Epidermal melanocyte (primary cell): Measurements from ENCODE around the gene TMEM176B.
"Not testable (repeated sequence)": the region's sequence is repeated elsewhere in the genome, so short reads cannot be mapped to it uniquely, and the experiment has no call there.

Experiments used
- DNase-seq: peaks from one replicate; pipeline ENCODE4 v3.0.0; 2011; ENCODE audit warnings: low spot score; ENCODE audit not compliant: insufficient read length

TMEM176B gene

DNA sequence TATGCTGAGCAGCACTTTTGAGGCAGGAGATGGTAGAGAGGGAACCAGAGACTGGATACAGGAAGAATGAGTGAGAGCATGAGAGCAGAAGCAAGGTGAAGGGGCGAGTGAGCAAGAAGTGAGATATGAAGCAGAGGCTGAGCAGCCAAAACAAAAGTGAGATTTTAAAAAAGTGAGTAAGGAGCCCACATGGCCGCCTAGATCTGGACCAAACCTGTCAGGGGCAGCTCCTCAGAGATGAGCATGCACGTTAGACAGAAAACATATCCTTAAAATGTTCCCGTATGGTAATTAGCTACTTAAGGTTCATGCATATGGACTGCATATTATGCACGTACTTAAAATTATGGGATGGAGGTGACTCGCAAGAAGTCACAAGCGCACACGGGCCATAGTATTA is 22.9 kb upstream of the TMEM176B start:
- no peak for DNase-seq

DNA sequence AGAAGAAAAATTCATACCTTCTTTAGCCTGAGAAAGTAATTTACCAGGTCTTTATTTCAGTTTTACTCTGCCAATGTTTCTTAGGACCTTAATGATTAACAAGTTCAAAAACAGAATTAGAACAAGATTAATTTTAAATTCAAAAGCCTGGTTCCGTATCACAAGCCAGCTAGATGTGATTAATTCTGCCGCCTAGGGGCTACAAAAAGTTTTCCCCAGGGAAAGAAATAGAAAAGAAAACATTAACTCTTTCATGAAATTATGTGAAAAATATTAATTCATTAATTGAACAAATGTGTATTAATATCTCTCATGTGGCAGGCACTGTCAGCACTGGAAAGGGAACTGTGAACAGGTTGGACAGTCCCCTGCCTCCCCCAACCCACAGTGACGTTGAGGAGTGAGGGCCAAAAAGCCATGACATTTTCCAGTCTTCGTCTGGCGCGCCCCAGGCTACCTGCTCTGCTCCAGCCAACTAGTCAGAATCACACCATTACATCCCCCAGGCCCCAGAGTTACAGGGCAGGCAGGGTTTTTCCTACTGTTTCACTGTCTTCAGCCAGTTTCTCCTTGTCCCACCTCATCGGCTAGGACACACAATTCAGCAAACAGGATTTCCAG is 20.5 kb upstream of the TMEM176B start:
- DNase-seq = no peak

DNA sequence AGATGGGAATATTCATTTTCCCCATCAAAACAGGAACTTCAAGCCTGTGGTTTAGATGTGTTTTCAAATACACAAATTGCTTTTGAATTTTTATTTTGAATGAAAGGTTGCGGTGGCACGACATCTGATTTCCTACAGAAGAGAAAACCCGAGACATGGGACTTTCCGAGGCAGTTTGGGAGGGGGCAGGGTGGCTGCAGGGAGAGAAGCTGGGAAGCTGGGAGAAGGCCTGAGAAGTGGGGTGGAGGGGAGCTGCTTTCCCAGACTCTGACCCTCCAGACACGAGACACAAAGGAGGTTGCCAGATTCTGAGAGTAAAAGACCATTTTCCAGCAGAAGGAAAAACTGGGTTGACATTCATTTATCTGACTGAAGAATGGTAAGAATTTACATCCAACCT is 20.0 kb upstream of the TMEM176B start:
- DNase-seq = no peak

DNA sequence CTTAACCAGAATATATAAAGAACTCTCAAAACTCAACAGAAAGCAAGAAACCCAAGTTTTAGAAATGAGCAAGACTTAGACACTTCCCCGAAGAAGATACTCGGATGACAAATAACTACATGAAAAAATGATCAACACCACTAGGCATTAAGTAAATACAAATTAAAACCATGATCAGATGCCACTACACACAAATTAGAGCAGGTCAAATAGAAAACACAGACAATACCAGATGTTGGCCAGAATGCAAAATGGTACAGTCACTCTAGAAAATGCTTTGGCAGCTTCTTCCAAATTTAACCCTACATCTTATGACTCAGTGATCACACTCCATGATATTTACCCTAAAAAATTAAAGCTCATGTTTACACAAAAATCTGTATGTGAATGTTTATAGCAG is 18.8 kb upstream of the TMEM176B start:
- DNase-seq = no peak

DNA sequence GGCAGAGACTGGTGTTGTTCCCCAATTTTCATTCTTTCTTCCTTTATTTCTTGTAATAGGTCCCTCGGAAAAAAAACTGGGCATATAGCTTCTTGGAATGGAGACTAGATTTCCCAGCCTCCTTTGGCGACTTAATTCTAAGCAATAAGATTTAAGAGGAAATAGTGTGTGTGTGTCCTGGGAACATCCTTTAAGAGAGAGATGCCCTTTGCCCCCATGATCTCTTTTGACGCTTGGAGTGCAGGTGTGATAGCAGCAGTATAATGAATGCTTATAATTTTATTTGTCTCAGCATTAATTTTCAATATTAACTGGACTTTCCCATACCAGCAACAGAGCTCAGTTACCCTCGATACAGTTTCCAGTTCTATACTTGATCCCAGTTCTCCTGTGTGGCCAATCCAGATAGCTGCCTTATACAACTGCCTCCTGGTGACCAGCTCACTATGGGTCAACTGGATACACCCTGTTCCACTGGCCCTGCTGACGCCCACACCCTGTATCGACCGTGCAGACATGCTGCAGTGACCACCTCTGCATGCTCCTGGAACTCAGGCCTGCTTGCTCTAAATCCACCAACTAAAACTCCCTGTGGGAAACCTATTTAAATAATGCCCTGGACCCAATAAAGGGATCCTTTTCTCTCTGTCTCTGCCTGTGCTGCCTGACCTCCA is 14.3 kb upstream of the TMEM176B start:
- no peak for DNase-seq

DNA sequence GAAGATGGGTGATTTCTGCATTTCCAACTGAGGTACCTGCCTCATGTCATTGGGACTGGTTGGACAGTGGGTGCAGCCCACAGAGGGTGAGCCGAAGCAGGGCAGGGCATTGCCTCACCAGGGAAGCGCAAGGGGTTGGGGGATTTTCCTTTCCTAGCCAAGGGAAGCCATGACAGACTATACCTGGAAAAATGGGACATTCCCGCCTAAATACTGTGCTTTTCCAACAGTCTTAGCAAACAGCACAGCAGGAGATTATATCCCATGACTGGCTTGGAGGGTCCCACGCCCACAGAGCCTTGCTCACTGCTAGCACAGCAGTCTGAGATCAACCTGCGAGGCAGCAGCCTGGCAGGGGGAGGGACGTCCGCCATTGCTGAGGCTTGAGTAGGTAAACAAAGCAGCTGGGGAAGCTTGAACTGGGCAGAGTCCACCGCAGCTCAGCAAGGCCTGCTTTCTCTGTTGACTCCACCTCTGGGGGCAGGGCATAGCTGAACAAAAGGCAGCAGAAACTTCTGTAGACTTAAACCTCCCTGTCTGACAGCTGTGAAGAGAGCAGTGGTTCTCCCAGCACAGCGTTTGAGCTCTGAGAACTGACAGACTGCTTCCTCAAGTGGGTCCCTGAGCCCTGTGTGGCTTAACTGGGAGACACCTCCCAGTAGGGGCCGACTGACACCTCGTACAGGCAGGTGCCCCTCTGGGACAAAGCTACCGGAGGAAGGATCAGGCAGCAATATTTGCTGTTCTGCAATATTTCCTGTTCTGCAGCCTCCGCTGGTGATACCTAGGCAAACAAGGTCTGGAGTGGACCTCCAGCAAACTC is 7.7 kb upstream of the TMEM176B start:
- DNase-seq = not testable (repeated sequence)

DNA sequence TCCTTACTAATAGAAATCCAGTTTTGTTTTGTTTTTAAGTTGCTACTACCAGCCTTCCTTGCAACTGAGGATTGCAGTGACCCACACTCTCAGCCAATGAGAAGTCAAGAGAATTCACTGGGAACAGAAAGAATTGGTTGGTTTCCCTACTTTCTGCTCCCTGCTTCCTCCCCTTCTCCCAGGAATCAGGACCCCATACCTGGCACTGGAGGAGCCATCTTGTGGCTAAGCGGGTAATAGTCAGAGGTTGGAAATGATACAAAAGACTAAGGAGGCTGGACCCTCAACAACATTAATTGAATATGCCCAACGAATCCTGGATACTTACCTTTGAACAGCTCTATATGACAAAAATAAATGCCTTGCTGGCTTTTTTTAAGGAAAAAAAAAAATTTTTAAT is 6.7 kb upstream of the TMEM176B start:
- no peak for DNase-seq

DNA sequence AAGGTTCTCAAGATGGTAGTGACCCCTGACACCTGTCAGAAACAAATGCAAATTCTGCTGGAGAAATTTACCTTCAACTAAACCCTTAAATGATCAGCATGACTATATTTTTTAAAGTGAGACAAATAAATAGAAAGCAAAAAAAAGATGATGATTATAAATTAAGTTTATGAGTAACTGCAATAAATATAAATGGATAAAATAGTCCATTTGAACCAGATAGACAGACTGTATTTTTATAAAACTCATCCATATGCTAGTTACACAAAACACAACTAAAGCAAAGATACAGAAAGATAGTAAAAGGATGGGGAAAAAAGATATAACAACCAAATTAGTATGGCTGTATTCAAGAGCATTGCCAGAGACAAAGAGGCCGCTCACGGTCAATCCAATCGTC is 6.3 kb upstream of the TMEM176B start:
- no peak for DNase-seq

DNA sequence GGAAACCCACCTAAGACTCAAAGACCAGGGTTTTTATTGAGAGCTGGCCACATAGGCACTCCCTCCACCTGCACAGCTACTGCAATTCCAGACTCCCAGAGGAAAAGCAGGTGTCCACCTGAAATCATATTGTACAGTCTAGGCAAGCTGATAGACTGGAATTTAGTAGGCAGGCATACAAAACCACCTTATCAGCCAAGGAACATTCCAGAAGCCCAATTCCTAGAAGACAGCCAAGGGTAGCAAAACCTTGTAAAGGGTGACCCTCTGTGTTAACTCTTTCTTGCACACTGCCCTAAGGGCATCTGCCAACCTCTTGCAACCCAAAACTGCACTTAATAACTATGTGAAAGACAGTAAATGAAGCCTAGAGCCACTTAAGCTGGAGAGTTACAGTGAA is 5.7 kb upstream of the TMEM176B start:
- no peak for DNase-seq

DNA sequence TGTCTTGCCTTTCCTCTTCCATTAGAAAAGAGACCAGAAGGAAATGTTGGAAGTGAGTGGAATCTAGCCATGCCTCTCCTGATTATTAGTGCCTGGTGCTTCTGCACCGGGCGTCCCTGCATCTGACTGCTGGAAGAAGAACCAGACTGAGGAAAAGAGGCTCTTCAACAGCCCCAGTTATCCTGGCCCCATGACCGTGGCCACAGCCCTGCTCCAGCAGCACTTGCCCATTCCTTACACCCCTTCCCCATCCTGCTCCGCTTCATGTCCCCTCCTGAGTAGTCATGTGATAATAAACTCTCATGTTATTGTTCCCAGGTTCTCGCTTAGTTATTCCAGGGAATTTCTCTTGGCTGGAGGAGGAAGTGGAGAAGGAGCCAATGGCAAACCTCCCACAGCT is 4.6 kb upstream of the TMEM176B start:
- no peak for DNase-seq

DNA sequence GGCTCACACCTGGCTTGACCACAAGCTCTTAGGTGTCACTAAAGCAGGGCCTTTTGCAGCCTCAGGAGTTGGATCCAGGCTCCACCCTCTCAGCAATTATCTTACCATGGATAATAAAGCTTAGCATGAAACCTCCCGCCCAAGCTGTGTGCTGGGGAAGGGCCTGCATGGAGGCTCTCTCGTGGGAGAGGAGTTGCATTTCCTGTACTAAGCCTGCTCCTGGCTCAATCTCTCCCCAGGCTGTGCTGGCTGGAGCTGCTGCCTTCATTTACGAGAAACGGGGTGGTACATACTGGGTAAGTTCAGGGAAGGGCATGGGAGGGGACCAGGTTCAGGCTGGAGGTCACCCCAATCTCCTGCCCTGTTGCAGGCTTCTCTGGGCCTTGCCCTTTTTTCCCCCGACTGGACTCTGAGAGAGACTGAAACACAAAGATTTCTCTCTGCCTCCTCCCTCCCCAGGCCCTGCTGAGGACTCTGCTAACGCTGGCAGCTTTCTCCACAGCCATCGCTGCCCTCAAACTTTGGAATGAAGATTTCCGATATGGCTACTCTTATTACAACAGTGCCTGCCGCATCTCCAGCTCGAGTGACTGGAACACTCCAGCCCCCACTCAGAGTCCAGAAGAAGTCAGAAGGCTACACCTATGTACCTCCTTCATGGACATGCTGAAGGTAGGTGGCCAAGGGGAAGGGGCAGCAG is 3.1 kb upstream of the TMEM176B start:
- DNase-seq = no peak

DNA sequence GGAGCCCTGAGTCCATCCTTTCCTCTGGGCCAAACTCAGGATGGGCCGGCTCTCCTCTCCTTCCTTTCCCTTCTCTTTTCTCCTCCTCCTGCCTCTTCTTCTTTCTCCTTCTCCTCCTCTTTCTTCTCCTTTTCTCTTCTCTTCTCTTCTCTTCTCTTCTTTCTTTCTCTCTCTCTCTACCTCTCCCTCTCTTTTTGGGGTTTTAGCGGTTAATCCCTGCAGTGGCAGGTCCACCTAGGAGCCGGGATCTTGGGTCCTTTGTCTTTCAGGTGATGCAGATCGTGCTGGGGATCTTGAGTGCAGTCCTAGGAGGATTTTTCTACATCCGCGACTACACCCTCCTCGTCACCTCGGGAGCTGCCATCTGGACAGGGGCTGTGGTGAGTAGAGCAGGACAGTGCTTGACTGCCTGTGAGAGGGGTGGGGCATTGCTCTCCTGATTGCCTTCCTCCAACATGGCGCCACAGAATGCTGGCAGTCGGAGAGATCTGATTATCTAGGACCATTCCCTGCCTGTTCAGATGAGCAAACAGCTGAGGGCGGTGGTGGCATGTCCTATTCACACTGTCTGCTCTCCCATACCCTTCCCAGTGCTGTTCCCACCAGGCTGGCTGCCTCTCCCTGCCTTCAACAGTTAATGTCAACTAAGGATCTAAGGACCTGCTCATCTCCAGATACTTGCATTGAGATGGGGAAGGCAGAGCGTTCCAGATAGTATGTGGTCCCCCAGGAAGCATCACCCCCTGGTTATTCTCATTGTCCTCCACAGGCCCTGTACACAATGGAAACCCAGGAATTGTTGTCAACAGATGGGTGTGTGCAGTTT is 2.0 kb upstream of the TMEM176B start:
- no peak for DNase-seq

DNA sequence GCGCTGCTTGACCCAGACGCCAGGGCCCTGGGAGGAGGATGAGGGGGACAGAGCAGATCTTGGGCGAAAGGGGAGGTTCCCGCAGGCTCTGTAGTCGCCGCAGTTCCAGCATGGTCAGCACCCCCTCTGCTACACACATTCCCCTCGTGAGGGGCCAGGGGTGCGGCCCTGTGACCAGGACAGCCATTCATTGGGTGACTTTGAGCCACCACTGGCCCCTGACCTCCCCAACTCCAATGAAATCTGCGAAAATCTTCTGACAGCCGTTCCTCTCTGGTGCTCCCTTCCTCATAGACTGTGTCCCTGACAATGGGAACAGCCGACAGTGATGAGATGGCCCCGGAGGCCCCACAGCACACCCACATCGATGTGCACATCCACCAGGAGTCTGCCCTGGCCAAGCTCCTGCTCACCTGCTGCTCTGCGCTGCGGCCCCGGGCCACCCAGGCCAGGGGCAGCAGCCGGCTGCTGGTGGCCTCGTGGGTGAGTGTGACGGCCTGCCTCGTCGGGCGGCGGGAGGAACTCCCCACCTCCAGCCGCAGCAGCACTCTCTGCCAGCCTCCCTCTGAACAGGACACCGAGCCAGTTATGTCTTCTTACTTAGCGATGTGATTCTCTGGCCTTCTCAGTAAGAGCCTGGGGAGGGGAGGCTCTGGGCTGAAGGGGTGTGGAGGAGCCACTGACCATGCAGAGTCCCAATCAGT is 1.2 kb upstream of the TMEM176B start:
- DNase-seq = no peak

DNA sequence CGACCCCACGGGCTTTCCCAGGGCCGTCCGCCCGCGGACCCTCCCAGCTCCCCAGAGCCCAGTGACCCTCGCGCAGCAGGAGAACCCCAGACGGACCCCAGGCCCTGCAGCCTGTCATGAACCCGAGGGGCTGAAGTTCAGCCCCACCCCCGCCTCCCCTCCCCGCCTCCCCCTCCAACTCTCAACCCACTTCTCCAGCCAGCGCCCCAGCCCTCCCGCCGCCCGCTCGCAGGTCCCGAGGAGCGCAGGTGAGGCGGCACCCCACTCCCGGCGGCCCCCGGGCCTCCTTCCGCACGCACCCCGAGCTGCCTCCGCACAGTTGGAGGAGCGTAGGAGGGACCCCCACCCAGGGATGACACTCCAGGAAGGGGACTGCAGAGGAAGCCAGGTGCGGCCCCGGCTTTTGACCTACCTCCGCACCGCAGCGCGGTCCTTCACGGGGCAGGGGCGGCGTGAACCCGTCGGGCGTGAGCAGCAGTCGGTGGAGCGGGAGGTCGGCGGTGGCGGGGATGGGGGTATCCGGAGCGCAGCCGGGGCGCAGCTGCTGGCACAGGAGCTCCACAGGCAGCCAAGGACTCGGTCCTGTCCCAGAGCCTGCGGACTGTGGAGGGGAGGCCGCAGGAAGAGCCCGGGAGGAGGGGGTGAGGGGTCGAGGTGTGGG is 547 bp upstream of the TMEM176B start, which contains the start of gene TMEM176A:
TSS of gene TMEM176A (plus strand) at position 189 of the 661 bp plus-strand sequence. CDS start 782 bp downstream, outside the sequence.
- DNase-seq = no peak

DNA sequence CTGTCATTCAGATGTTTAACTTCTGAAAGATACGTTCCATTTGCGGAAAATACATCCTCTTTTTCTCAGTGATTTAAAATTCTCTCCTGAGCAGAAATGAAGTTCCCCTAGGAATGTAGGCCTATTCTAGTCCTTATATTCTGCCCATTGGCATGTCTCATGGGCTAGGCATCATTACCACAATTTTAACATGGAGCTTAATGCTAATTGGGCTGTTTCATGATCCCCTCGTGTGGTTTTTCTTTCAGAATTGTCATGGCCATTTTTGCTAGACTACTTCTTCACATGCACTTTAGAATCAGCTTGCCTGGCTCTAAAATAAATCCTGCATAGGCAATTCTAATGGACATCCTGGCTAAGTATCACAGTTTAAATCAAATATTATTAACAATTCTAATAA is 1.0 kb downstream of the TMEM176B start:
- no peak for DNase-seq

DNA sequence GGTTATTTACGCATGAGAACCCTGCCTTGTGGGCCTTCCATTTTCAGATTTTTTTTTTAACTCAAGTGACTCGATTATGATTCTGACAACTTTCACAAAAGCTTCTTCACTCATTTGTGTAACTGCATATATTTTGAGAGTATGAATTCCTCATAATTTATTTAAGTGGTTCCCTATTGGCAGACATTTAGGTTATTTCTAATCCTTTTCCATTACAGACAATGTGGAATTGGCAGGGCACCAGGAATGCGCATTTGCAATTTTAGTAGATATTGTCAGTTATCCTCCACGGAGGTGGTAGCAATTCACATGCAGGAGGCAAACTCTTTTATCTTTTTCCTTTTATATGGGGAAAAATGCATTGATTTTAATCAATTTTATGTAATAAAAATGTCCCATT is 2.5 kb downstream of the TMEM176B start:
- no peak for DNase-seq

DNA sequence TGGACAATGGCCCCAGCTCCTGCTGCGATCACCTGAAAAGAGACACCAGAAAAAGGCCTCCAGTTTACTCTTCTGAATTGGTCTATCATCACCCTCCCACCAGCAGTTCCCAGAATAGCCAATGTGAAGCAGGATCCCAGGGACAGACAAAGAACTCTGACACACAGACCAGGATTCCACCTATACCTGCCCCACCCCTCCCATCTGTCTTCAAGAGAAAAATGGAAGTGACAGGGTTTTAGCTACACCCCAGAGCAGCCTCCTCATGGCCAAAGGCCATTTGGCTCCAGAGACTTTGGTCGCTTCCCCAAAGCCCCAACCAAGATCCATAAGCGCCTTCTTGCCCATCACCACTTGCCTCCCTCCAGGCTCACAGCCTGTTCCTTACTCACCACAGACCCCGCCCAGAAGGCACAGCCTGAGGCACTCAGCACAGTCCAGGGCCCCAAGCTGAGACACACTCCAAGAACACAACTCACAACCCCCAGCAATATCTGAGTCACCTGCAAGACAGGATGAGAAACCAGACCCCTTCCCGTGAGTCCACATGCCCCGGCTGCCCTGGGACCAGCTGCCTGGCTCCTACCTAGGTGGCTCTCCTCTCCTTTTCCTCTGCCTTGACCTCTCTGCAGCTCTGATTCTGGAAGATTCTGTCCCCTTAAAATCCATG is 6.5 kb downstream of the TMEM176B start:
- DNase-seq = no peak

DNA sequence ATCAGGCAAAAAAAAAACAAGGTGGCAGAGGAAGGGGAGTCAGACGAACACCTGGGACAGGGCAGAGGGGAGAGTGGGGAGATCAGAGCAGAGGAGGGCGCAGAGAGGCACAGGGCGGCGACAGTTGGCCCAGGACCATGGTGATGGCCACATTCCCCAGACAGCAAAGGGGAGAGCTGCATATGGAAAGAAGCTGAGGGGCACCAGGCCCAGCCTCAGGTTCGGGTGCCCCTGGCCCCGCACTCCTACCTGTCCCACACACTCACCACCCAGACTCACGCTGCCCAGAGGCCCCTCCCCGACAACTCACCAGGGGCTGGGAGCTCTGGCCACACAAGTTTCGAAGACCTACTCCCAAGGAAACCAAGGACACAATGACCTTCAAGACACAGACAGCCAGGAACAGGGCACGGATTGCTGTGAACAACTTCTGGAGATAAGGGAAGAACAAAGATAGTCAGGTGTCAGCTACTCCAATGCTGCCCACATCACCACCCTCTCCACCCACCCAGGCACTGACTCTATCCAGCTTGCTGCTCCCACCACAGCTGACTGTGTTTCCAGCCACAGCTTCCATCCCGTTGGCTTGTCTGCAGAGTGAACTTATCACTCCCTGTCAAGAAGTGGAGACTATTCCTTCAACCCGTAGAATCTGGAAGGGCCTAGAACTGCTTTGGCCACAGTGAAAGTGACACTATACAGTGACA is 8.3 kb downstream of the TMEM176B start:
- DNase-seq = no peak

DNA sequence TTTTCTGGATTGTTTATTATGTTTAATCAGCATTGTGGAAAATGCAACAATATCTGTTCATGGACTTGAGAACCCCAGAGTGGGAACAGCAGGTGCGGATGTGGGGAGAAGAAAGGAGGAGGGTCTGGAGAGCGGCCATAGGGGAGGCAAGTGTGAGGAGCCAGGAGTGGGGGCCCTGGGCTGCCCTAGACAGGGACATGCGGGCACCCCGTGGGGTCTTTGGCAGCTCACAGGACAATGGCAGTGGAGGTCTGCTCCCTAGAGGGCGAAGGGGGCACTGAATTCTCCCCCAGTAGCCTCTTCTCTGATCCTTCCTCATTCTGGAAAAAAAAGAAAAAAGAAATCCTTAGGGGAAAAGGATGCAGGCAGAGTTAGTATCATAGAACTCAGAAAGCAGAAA is 8.9 kb downstream of the TMEM176B start:
- DNase-seq = no peak
